DMS79 treated with DMSO at 0.1 percent for 48 hours (cell line): ENCODE measurements around the gene FSTL4.

Experiments used
- DNase-seq: peaks from one replicate; lab custom pipeline; 2025; lab: John Stamatoyannopoulos, UW

FSTL4 gene

GRCh38 chr5:133321833-133322420, 290.4 kb downstream of the FSTL4 start:
- DNase-seq: no peak

GRCh38 chr5:133321286-133321832, 291.0 kb downstream of the FSTL4 start:
- no peak for DNase-seq

GRCh38 chr5:133319905-133320520, 292.3 kb downstream of the FSTL4 start:
- no peak for DNase-seq

- no peak for DNase-seq
These were observed 293.1 kb downstream of the FSTL4 start for GRCh38 chr5:133319244-133319643.

GRCh38 chr5:133317558-133317957, 294.8 kb downstream of the FSTL4 start:
- DNase-seq: no peak

- DNase-seq: no peak
These were observed 295.7 kb downstream of the FSTL4 start for GRCh38 chr5:133316346-133317343.

- DNase-seq: no peak
These were observed 298.3 kb downstream of the FSTL4 start for GRCh38 chr5:133314086-133314485.

- DNase-seq: no peak
These were observed 301.2 kb downstream of the FSTL4 start for GRCh38 chr5:133311176-133311575.

- DNase-seq: no peak
These were observed 302.2 kb downstream of the FSTL4 start for GRCh38 chr5:133309984-133310621.

- no peak for DNase-seq
These were observed 303.1 kb downstream of the FSTL4 start for GRCh38 chr5:133309166-133309795.

- no peak for DNase-seq
These were observed 305.1 kb downstream of the FSTL4 start for GRCh38 chr5:133307275-133307674.

- no peak for DNase-seq
These were observed 307.6 kb downstream of the FSTL4 start for GRCh38 chr5:133304707-133305216.

GRCh38 chr5:133304178-133304577, 308.2 kb downstream of the FSTL4 start:
- DNase-seq: no peak

- DNase-seq: no peak
These were observed 309.0 kb downstream of the FSTL4 start for GRCh38 chr5:133303298-133303697.

GRCh38 chr5:133299728-133300127, 312.6 kb downstream of the FSTL4 start:
- no peak for DNase-seq

- no peak for DNase-seq
These were observed 313.3 kb downstream of the FSTL4 start for GRCh38 chr5:133299021-133299420.

GRCh38 chr5:133298447-133298846, 313.9 kb downstream of the FSTL4 start:
- DNase-seq: no peak

GRCh38 chr5:133297293-133297692, 315.0 kb downstream of the FSTL4 start:
- DNase-seq: no peak

- no peak for DNase-seq
These were observed 315.7 kb downstream of the FSTL4 start for GRCh38 chr5:133296624-133297023.

GRCh38 chr5:133295520-133295919, 316.8 kb downstream of the FSTL4 start:
- no peak for DNase-seq

- no peak for DNase-seq
These were observed 318.0 kb downstream of the FSTL4 start for GRCh38 chr5:133294380-133294779.
